H9 (cell line): ENCODE data around the gene ZIC5. TPM values are rescaled to one million over a fixed set of nuclear protein-coding genes. Genes with fewer than 3 reads are reported as not detected.

Experiments
- DNase-seq: peaks from one replicate; pipeline ENCODE4 v3.0.0-alpha.2; 2017
- H2AFZ ChIP-seq: one replicate; pipeline ENCODE4 v1.6.1; 2013; ENCODE audit warnings: mild to moderate bottlenecking, low read length, control low read depth, moderate library complexity
- H2AK5ac ChIP-seq: 2 replicates; pipeline ENCODE4 v1.6.1; 2013; ENCODE audit warnings: low read length, control low read depth, mixed read lengths; ENCODE audit not compliant: insufficient read length
- H2BK120ac ChIP-seq: one replicate; pipeline ENCODE4 v1.6.1; 2013; ENCODE audit warnings: low read depth, mild to moderate bottlenecking, low read length, control low read depth, inconsistent platforms; ENCODE audit not compliant: poor library complexity, severe bottlenecking
- H2BK12ac ChIP-seq: 2 replicates; pipeline ENCODE4 v1.6.1; 2013; ENCODE audit warnings: low read length, control low read depth, mixed read lengths, low read depth; ENCODE audit not compliant: insufficient read length
- H2BK15ac ChIP-seq: 2 replicates; pipeline ENCODE4 v1.6.1; 2013; ENCODE audit warnings: low read depth, low read length, control low read depth
- H2BK20ac ChIP-seq: one replicate; pipeline ENCODE4 v1.6.1; 2013; ENCODE audit warnings: low read depth, mild to moderate bottlenecking, low read length, control low read depth, inconsistent platforms; ENCODE audit not compliant: poor library complexity, severe bottlenecking
- H2BK5ac ChIP-seq: 2 replicates; pipeline ENCODE4 v1.6.1; 2013; ENCODE audit warnings: low read length, control low read depth, mixed read lengths; ENCODE audit not compliant: insufficient read length
- H3K14ac ChIP-seq: 2 replicates; pipeline ENCODE4 v1.6.1; 2013; ENCODE audit warnings: low read length, control low read depth; ENCODE audit not compliant: insufficient read depth
- H3K18ac ChIP-seq: 2 replicates; pipeline ENCODE4 v1.6.1; 2013; ENCODE audit warnings: low read depth, mild to moderate bottlenecking, mixed read lengths, low read length, control low read depth; ENCODE audit not compliant: insufficient read length
- H3K23ac ChIP-seq: 2 replicates; pipeline ENCODE4 v1.6.1; 2013; ENCODE audit warnings: low read length, control low read depth, mixed read lengths, low read depth; ENCODE audit not compliant: insufficient read length
- H3K23me2 ChIP-seq: 2 replicates; pipeline ENCODE4 v1.6.1; 2013; ENCODE audit warnings: low read depth, mild to moderate bottlenecking, mixed read lengths, low read length, control low read depth; ENCODE audit not compliant: insufficient read length, poor library complexity, severe bottlenecking
- H3K27ac ChIP-seq: 2 replicates; pipeline ENCODE4 v1.5.1; 2013; ENCODE audit warnings: low read length, control low read depth, mixed read lengths, low read depth; ENCODE audit not compliant: insufficient read length
- H3K27me3 ChIP-seq: 2 replicates; pipeline ENCODE4 v1.6.1; 2013; ENCODE audit warnings: low read length, control low read depth, inconsistent platforms; ENCODE audit not compliant: insufficient read depth
- H3K4ac ChIP-seq: 2 replicates; pipeline ENCODE4 v1.6.1; 2013; ENCODE audit warnings: low read depth, mild to moderate bottlenecking, control low read depth, inconsistent platforms, low read length, moderate library complexity
- H3K4me1 ChIP-seq: 2 replicates; pipeline ENCODE4 v1.6.1; 2013; ENCODE audit warnings: low read length, control low read depth, inconsistent platforms; ENCODE audit not compliant: insufficient read depth
- H3K4me2 ChIP-seq: 2 replicates; pipeline ENCODE4 v1.6.1; 2013; ENCODE audit warnings: low read length, control low read depth, mixed read lengths; ENCODE audit not compliant: insufficient read length, insufficient read depth
- H3K56ac ChIP-seq: 2 replicates; pipeline ENCODE4 v1.6.1; 2013; ENCODE audit warnings: low read depth, mild to moderate bottlenecking, mixed read lengths, low read length, control low read depth; ENCODE audit not compliant: insufficient read length
- H3K79me1 ChIP-seq: 2 replicates; pipeline ENCODE4 v1.6.1; 2013; ENCODE audit warnings: low read depth, mild to moderate bottlenecking, moderate library complexity, low read length, control low read depth, inconsistent platforms; ENCODE audit not compliant: insufficient read depth, poor library complexity, severe bottlenecking
- H3K79me2 ChIP-seq: 2 replicates; pipeline ENCODE4 v1.6.1; 2013; ENCODE audit warnings: low read length, control low read depth, inconsistent platforms; ENCODE audit not compliant: insufficient read depth
- H3K9ac ChIP-seq: 2 replicates; pipeline ENCODE4 v1.6.1; 2013; ENCODE audit warnings: low read length, control low read depth, mixed read lengths; ENCODE audit not compliant: insufficient read length; ENCODE audit errors: extremely low read depth
- H3K9me3 ChIP-seq: one replicate; pipeline ENCODE4 v1.6.1; 2013; ENCODE audit warnings: low read depth, low read length, inconsistent platforms; ENCODE audit not compliant: control insufficient read depth
- H3T11ph ChIP-seq: one replicate; pipeline ENCODE4 v1.6.1; 2013; ENCODE audit warnings: mild to moderate bottlenecking, low read length, control low read depth, inconsistent platforms
- H4K20me1 ChIP-seq: one replicate; pipeline ENCODE4 v1.6.1; 2013; ENCODE audit not compliant: control insufficient read depth, insufficient read length, insufficient read depth
- H4K5ac ChIP-seq: 2 replicates; pipeline ENCODE4 v1.6.1; 2013; ENCODE audit warnings: low read depth, mild to moderate bottlenecking, mixed read lengths, low read length, control low read depth; ENCODE audit not compliant: insufficient read length
- H4K8ac ChIP-seq: replicated peaks from 2 replicates; pipeline ENCODE4 v1.6.1; 2013; ENCODE audit warnings: low read length, control low read depth, mixed read lengths, low read depth; ENCODE audit not compliant: insufficient read length
- H4K91ac ChIP-seq: 2 replicates; pipeline ENCODE4 v1.6.1; 2013; ENCODE audit warnings: low read depth, mild to moderate bottlenecking, moderate library complexity, mixed read lengths, low read length, control low read depth; ENCODE audit not compliant: insufficient read length
- H3K27ac Mint-ChIP-seq, 3 experiments: 2 replicates in 2 of 3; 3 replicates in 1 of 3; pipeline ENCODE4 v1.8.0; 2020 to 2021; ENCODE audit warnings: mixed read lengths in 3 of 3, mild to moderate bottlenecking in 1 of 3, moderate library complexity in 1 of 3
- H3K27me3 Mint-ChIP-seq: 2 replicates; pipeline ENCODE4 v1.8.0; 2021; ENCODE audit warnings: low read depth, mild to moderate bottlenecking, moderate library complexity, mixed read lengths
- H3K36me3 Mint-ChIP-seq, 3 experiments: 2 replicates in 2 of 3; 3 replicates in 1 of 3; pipeline ENCODE4 v1.8.0; 2020 to 2021; ENCODE audit warnings: low read depth in 3 of 3, mixed read lengths in 3 of 3; ENCODE audit not compliant: insufficient read depth in 1 of 3
- H3K4me1 Mint-ChIP-seq, 2 experiments: 2 replicates each; pipeline ENCODE4 v1.8.0; 2020; ENCODE audit warnings: mixed read lengths in 2 of 2
- H3K4me3 Mint-ChIP-seq, 2 experiments: 2 replicates in 1 of 2; 3 replicates in 1 of 2; pipeline ENCODE4 v1.8.0; 2020 to 2021; ENCODE audit warnings: mild to moderate bottlenecking in 2 of 2, mixed read lengths in 2 of 2, moderate library complexity in 1 of 2
- H3K9me3 Mint-ChIP-seq, 2 experiments: 2 replicates in 1 of 2; 3 replicates in 1 of 2; pipeline ENCODE4 v1.8.0; 2020; ENCODE audit warnings: mild to moderate bottlenecking in 2 of 2, mixed read lengths in 2 of 2, moderate library complexity in 1 of 2
- WGBS: extraction: QIAGEN DNeasy Blood & Tissue Kit; methylation state at CpG from one replicate; pipeline ENCODE4 v1.1.7; 2013; ENCODE audit warnings: missing lambda C conversion rate, low lambda C conversion rate, mixed read lengths; ENCODE audit not compliant: insufficient read length; ENCODE audit errors: extremely low coverage; 5-methylcytosine and 5-hydroxymethylcytosine counted together
- total RNA-seq: library from RNA; stranded (reverse); gene quantifications from 2 replicates; pipeline ENCODE4 v1.2.1, GENCODE V29; 2021
- TF ChIP-seq, protein P1 (sequence below): fragments of 200-600 bp; sonication (generic); conservative IDR thresholded peaks from 3 replicates; pipeline ENCODE4 v1.8.0; 2021; ENCODE audit warnings: antibody characterized with exemption, mild to moderate bottlenecking

ZIC5 gene
- total RNA-seq, 1 experiment from 2014 or later, result 51.9 TPM

DNA sequence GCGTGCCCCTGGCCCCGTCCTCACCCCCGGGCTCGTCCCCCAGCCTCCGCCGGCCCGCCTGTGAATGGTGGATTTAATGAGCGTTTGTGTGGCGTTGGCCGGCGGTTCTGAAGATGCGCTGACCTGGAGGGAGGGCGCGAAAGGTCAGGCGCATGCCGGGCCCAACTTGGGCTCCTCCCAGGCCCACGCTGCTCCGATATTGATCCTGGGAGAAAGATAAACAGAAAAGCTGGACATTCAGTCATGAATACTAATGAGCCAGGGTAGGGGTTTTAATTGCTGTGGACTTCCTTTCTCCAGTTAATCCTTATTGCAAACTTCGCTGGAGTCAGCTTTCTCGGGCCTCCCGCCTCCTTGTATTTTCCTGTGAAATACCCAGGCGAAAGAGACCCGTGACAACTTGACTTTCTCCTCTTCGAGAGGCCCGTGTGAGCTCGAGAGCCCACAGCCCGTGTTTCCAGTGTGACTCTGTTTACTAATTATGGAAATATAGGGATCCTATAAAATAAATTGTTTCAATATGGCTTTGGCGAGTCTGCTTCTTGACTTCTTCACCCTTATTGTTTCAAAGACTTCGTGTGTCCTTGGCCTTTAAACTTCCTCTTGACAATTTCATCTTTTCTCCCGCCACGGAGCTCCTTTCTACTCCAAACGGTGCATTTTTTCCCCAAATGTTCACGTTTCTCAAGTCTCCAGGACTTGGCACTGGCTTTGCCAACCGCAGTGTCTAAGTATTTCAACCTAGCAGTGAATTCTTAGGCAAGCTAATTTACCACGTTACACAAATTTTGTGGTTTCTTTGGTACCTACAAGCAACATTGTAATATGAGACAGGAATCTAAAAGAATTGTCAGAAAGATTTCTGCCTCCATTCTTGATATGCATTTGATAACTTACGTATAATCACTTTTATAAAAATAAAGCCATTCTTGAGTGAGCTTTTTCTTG, 20.5 kb upstream of the ZIC5 start:
- no peak overlapping the region for H4K8ac ChIP-seq
- H3K79me1 ChIP-seq, result no peaks in the 10 kb centered on the region
- H3K18ac ChIP-seq, result no peak overlapping the region
- peaks cover 0 to 9% of the 10 kb centered on the region in 2 experiments; a peak in 2 of 5 replicates for H3K9me3 Mint-ChIP-seq
- H3K79me2 ChIP-seq, result no peaks in the 10 kb centered on the region
- no peak overlapping the region for H2AFZ ChIP-seq
- no peak overlapping the region for H2BK12ac ChIP-seq
- TF ChIP-seq, protein P1, sequence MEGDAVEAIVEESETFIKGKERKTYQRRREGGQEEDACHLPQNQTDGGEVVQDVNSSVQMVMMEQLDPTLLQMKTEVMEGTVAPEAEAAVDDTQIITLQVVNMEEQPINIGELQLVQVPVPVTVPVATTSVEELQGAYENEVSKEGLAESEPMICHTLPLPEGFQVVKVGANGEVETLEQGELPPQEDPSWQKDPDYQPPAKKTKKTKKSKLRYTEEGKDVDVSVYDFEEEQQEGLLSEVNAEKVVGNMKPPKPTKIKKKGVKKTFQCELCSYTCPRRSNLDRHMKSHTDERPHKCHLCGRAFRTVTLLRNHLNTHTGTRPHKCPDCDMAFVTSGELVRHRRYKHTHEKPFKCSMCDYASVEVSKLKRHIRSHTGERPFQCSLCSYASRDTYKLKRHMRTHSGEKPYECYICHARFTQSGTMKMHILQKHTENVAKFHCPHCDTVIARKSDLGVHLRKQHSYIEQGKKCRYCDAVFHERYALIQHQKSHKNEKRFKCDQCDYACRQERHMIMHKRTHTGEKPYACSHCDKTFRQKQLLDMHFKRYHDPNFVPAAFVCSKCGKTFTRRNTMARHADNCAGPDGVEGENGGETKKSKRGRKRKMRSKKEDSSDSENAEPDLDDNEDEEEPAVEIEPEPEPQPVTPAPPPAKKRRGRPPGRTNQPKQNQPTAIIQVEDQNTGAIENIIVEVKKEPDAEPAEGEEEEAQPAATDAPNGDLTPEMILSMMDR, result no peak
- H2BK15ac ChIP-seq, result no peak overlapping the region
- WGBS, result no CpG with 5 or more reads among the region's 36 CpGs
- no peak overlapping the region for H2BK5ac ChIP-seq
- H3K27ac Mint-ChIP-seq, result peak overlapping the region in 1 of 3 experiments; percentile 81; a peak in 1 of 7 replicates
- peaks cover 5% of the 10 kb centered on the region; the same call in 1 of the 2 replicates for H3K4me1 ChIP-seq
- H3K9me3 ChIP-seq, result no peaks in the 10 kb centered on the region
- no peak overlapping the region for H3K23ac ChIP-seq
- no peak overlapping the region for H3K9ac ChIP-seq
- H3K14ac ChIP-seq, result peak overlapping the region; percentile 70
- H3K27ac ChIP-seq, result no peak overlapping the region
- H4K20me1 ChIP-seq, result no peaks in the 10 kb centered on the region
- DNase-seq, result peak; percentile 58
- peak overlapping the region; percentile 44 to 71 for H3K4me3 Mint-ChIP-seq
- peaks cover 43% of the 10 kb centered on the region for H3K23me2 ChIP-seq
- H3K4me2 ChIP-seq, result peak overlapping the region; percentile 86
- no peak overlapping the region for H4K91ac ChIP-seq
- H3T11ph ChIP-seq, result no peak overlapping the region
- H3K27me3 Mint-ChIP-seq, result peaks cover 97% of the 10 kb centered on the region
- no peak overlapping the region for H4K5ac ChIP-seq
- H3K27me3 ChIP-seq, result peaks cover 48% of the 10 kb centered on the region; the same call in 1 of the 2 replicates
- no peak overlapping the region for H2BK20ac ChIP-seq
- H3K56ac ChIP-seq, result no peak overlapping the region
- no peak overlapping the region for H3K4ac ChIP-seq
- no peak overlapping the region for H2BK120ac ChIP-seq
- H3K4me1 Mint-ChIP-seq, result peaks cover 81 to 87% of the 10 kb centered on the region in 2 experiments
- peaks cover 0 to 5% (median 3%) of the 10 kb centered on the region in 3 experiments; a peak in 5 of 7 replicates for H3K36me3 Mint-ChIP-seq
- no peak overlapping the region for H2AK5ac ChIP-seq
